Stimulated activated CD8-positive, alpha-beta memory T cell treated with anti-CD3 and anti-CD28 coated beads, Interleukin-4, amount 100 ng/mL, for 1 hour (primary cell): Measurements from ENCODE around the gene ATOSB.

Experiments
- DNase-seq, 2 donors: peaks; one replicate each; pipeline ENCODE4 v3.0.0-alpha.2; 2020; ENCODE audit warnings: low read depth in 2 of 2, low spot score in 1 of 2

ATOSB gene

GRCh38 chr9:35054871-35055644, 60.6 kb downstream of the ATOSB start:
- no peak for DNase-seq

GRCh38 chr9:35054185-35054835, 61.4 kb downstream of the ATOSB start:
- DNase-seq: no peak
